Placental pericyte (primary cell): ENCODE results near the gene PROM1. TPM values are rescaled to one million over a fixed set of nuclear protein-coding genes. Genes with fewer than 3 reads are reported as not detected.

Experiments used
- total RNA-seq: library from RNA; depleted of rRNA; stranded (reverse); fragments of >200 nt; gene quantifications from 2 replicates; pipeline ENCODE4 v1.2.3, GENCODE V29; 2012

The PROM1 gene
- 0.14 and 2.2 TPM in 2 replicates for total RNA-seq

GRCh38 chr4:16083241-16084191, at the start of gene PROM1:
Gene PROM1 (minus strand): TSS chr4:16084023. CDS start chr4:16075906, 8,117 bp downstream.

GRCh38 chr4:15963001-15963451, 120.8 kb downstream of the PROM1 start, which contains the start of gene FGFBP2:
Gene FGFBP2 (minus strand): TSS chr4:15963175. CDS start chr4:15963129, 46 bp downstream.

GRCh38 chr4:15938640-15939039, 145.2 kb downstream of the PROM1 start, which contains the start of gene FGFBP1:
Gene FGFBP1 (minus strand): TSS chr4:15938740. CDS start chr4:15936632, 2,108 bp downstream.

Other genes starting within 250 kb of the PROM1 start
- gene FGFBP1, start 145.3 kb downstream of the PROM1 start, total RNA-seq = not detected in 2 replicates
- gene FGFBP2, start 120.8 kb downstream of the PROM1 start, total RNA-seq = not detected in 2 replicates
- 12.5 and 18.8 TPM in 2 replicates for gene TAPT1, start 142.4 kb upstream of the PROM1 start, total RNA-seq